Measurements from ENCODE around the gene EPHA7. TPM values are rescaled to one million over a fixed set of nuclear protein-coding genes. Genes with fewer than 3 reads are reported as not detected.

EPHA7 gene
- polyA plus RNA-seq, 1 donor from 2014 or later, result 17.4 TPM

GRCh38 chr6:93424303-93425064, 5.1 kb upstream of the EPHA7 start:
- no peak overlapping the region for H3K9ac ChIP-seq (ENCODE audit: low read length)
- no peak overlapping the region for H3K4me3 ChIP-seq (ENCODE audit: low read length)
- H4K20me1 ChIP-seq (ENCODE audit: insufficient read depth), result no peaks in the 10 kb centered on the region
- H3K27ac ChIP-seq (ENCODE audit: low read length), result no peak overlapping the region
- no peak overlapping the region for H3K4me2 ChIP-seq (ENCODE audit: low read length)
- TF ChIP-seq REST (IDR thresholded peaks at IDR 0.05; ENCODE audit: borderline replicate concordance) (no peak), CTCF (IDR thresholded peaks at IDR 0.05; ENCODE audit: poor library complexity, severe bottlenecking) (no peak), TAF1 (IDR thresholded peaks at IDR 0.05; ENCODE audit: low read depth) (no peak), EP300 (conservative IDR thresholded peaks at IDR 0.05; ENCODE audit: poor library complexity, severe bottlenecking) (no peak), RAD21 (conservative IDR thresholded peaks at IDR 0.05) (no peak), POLR2AphosphoS5 (IDR thresholded peaks at IDR 0.05) (no peak), SMC3 (conservative IDR thresholded peaks at IDR 0.05; ENCODE audit: poor library complexity) (no peak), EZH2 (IDR thresholded peaks at IDR 0.05; ENCODE audit: borderline replicate concordance, insufficient read depth, low read length, poor library complexity, severe bottlenecking) (no peak), MXI1 (conservative IDR thresholded peaks at IDR 0.05; ENCODE audit: poor library complexity, severe bottlenecking) (no peak)
- H3K79me2 ChIP-seq (replicated peaks; ENCODE audit: insufficient read depth, low read length), result no peaks in the 10 kb centered on the region
- no peaks in the 10 kb centered on the region for H3K9me3 ChIP-seq (ENCODE audit: low read length)
- no peak overlapping the region for H2AFZ ChIP-seq (ENCODE audit: low read depth, low read length)
- peaks cover 25% of the 10 kb centered on the region for H3K27me3 ChIP-seq (ENCODE audit: insufficient read depth, low read depth, low read length)
- H3K9me2 ChIP-seq (ENCODE audit: insufficient read depth, low read length), result no peaks in the 10 kb centered on the region
- no peaks in the 10 kb centered on the region for H3K36me3 ChIP-seq (ENCODE audit: insufficient read depth, low read length)
- H3F3A ChIP-seq (ENCODE audit: insufficient read depth, low read length, poor library complexity, severe bottlenecking), result no peaks in the 10 kb centered on the region

- Histone ChIP-seq H3K79me2 (replicated peaks; ENCODE audit: insufficient read depth, low read length) (no peaks in the 10 kb centered on the region), H3K9me3 (ENCODE audit: low read length) (no peaks in the 10 kb centered on the region), H3K27me3 (ENCODE audit: insufficient read depth, low read depth, low read length) (peaks cover 25% of the 10 kb centered on the region), H3F3A (ENCODE audit: insufficient read depth, low read length, poor library complexity, severe bottlenecking) (no peaks in the 10 kb centered on the region), H3K9ac (ENCODE audit: low read length) (no peak overlapping the region), H2AFZ (ENCODE audit: low read depth, low read length) (no peak overlapping the region), H3K36me3 (ENCODE audit: insufficient read depth, low read length) (no peaks in the 10 kb centered on the region), H4K20me1 (ENCODE audit: insufficient read depth) (no peaks in the 10 kb centered on the region), H3K4me3 (ENCODE audit: low read length) (no peak overlapping the region), H3K27ac (ENCODE audit: low read length) (no peak overlapping the region), H3K9me2 (ENCODE audit: insufficient read depth, low read length) (no peaks in the 10 kb centered on the region), H3K4me2 (ENCODE audit: low read length) (no peak overlapping the region)
- peak; percentile 47 for TF ChIP-seq CTCF (IDR thresholded peaks at IDR 0.05; ENCODE audit: poor library complexity, severe bottlenecking)
- peak; percentile 57 for TF ChIP-seq SMC3 (conservative IDR thresholded peaks at IDR 0.05; ENCODE audit: poor library complexity)
- no peak for TF ChIP-seq TAF1 (IDR thresholded peaks at IDR 0.05; ENCODE audit: low read depth)
- TF ChIP-seq RAD21 (conservative IDR thresholded peaks at IDR 0.05), result peak; percentile 52
- no peak for TF ChIP-seq POLR2AphosphoS5 (IDR thresholded peaks at IDR 0.05)
Measured at GRCh38 chr6:93423542-93423941, 4.2 kb upstream of the EPHA7 start.

All from neural cell (in vitro differentiated cells).